HG03196 (cell line): ENCODE results near the gene DSP.

Experiments
- ATAC-seq: cut with Tn5 transposase; IDR thresholded peaks from one replicate; pipeline ENCODE4 v1.9.1; 2021; ENCODE audit not compliant: unreplicated experiment

DSP gene

GRCh38 chr6:7559651-7560385 is 18.3 kb downstream of the DSP start:
- ATAC-seq = no peak

DNA sequence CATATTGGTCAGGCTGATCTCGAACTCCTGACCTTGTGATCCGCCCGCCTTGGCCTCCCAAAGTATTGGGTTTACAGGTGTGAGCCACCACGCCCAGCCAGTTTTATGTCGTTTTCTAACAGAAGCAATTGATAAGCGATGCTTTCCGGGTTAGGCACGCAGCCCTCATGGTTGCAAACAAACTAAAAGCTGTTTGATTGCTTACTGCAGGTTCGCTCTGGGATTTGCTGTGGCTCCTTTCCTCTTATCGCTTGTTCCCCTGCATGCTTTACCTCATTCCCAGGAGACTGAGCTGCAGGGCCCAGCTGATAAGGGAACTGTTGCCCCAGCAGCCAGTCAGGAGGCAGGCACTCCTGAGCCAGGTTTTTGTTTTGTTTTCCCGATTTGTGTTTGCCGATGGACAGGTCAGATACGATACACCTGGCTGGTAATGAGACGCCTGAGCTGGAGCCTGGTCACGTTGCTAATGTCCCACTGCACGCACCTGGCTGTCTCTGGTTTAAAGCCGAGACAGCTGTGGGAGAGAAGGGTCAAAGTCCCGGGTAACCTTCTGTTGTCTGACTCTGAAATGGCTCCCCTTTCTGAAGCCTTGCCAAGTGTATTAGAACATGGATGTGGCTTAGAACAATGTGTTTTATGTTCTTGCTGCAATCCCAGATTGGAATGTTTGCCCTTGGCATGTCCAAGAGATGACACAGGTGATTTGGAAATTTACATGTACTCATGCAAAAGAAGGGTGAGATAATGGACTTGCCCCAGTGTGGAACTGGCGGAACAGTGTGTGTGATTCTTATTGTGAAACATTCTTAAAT is 19.9 kb downstream of the DSP start:
- no peak for ATAC-seq

- no peak for ATAC-seq
Measured at GRCh38 chr6:7562769-7563168, 21.3 kb downstream of the DSP start.

DNA sequence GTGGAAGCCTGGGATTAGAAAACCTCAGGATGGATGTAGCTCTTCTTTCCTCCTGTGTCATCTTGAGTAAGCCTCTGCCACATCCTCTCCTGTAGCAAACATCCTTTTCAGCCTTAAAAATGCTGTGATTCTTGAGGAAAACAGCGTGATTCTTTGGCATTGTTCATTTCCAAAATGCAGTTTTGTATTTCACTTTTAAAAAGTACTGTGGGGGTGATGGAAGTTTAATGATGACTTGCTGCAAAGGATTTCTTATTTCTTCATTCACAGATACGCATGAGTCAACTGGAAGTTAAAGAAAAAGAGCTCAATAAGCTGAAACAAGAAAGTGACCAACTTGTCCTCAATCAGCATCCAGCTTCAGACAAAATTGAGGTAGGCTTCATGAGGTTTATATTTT is 24.6 kb downstream of the DSP start:
- no peak for ATAC-seq

- no peak for ATAC-seq
Measured at GRCh38 chr6:7566617-7567173, 25.2 kb downstream of the DSP start.

GRCh38 chr6:7568021-7568420 is 26.6 kb downstream of the DSP start:
- ATAC-seq = no peak

DNA sequence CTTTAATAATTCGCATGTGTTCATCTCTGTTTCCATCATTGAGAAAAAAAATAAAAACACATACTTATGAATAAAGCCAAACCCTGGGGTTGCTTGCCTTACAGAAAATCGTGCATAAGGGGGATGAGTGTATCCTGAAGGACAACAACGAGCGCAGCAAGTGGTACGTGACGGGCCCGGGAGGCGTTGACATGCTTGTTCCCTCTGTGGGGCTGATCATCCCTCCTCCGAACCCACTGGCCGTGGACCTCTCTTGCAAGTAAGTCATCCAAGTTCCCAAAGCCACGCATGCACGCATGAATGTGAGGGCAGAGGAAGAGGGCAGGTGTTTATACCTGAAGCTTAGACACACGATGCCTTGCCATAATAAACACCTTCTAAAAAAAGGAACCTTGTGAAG is 27.6 kb downstream of the DSP start:
- no peak for ATAC-seq

GRCh38 chr6:7572213-7572943 is 30.9 kb downstream of the DSP start:
- ATAC-seq = no peak

DNA sequence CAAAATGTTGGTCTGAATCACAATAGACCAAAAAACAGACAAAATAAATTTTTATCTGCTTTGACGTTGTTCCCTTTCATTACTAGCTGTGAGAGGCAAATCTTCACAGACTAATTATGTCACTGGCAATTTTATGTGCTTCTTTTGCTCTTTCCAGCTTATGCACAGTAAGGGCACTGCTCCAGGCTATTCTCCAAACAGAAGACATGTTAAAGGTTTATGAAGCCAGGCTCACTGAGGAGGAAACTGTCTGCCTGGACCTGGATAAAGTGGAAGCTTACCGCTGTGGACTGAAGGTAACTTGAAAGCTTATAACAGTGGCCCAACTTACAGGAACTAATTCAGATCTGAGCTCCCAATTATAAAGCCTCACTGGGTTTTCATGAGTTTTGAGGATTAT is 33.0 kb downstream of the DSP start:
- no peak for ATAC-seq

DNA sequence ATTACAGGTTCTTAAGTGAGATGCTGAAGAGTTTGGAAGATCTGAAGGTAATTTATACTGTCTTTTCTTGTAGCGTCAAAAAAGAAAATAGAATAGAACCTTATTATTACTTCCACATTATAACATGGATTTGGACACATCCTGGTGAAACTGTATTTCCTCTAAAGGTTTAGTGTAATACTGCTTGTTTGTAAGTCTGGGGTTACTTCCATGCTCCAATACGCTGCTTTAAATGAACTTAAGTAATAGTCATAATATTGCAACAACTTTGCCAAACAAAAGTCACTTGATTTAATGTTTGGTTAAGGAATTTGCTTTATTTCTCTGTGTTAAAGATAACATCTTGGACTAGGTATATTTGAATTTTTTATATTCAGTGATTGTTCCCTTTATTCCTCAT is 37.0 kb downstream of the DSP start:
- no peak for ATAC-seq

GRCh38 chr6:7578931-7579330 is 37.5 kb downstream of the DSP start:
- ATAC-seq = no peak

- no peak for ATAC-seq
Measured at GRCh38 chr6:7579851-7580250, 38.4 kb downstream of the DSP start.

DNA sequence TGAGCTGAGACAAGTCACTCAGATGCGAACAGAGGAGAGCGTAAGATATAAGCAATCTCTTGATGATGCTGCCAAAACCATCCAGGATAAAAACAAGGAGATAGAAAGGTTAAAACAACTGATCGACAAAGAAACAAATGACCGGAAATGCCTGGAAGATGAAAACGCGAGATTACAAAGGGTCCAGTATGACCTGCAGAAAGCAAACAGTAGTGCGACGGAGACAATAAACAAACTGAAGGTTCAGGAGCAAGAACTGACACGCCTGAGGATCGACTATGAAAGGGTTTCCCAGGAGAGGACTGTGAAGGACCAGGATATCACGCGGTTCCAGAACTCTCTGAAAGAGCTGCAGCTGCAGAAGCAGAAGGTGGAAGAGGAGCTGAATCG is 39.1 kb downstream of the DSP start:
- ATAC-seq = no peak

- ATAC-seq = no peak
Measured at GRCh38 chr6:7580927-7581618, 39.6 kb downstream of the DSP start.

- ATAC-seq = no peak
Measured at GRCh38 chr6:7585287-7585930, 43.9 kb downstream of the DSP start.

DNA sequence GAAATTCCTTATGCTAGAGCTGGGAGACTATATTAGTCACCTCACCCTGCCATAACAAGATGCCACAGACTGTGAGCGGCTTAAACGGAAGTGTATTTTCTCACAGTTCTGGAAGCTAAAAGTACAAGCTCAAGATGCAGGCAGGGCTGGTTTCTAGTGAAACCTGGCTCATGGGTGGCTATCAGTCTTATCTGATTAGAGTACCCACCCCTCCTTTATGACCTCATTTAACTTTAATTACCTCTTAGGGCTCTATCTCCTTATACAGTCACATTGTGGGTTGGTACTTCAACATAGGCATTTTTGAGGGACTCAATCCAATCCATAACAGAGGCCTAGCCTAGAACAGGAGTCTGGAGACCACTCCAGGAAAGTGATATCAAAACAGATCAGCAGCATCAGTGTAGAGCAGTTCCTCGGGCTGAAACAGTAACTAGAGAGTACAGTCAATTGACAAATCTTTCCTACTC is 46.2 kb downstream of the DSP start:
- ATAC-seq = no peak

DNA sequence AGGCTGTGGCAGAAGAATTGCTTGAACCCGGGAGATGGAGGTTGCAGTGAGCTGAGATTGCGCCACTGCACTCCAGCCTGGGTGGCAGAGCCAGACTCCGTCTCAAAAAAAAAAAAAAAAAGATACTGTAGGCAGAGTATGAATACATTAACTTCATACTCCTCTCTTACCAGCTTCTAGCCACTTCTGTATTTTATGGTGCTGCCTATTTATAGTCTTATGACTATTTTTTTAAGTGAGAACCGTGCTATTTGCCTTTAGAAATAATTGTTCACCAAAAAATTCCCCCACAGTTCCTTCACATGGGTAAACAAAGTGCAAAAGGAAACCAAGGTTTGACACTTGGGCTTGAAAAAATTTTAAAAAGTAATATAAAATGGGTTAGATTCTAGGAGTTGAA is 47.0 kb downstream of the DSP start:
- ATAC-seq = no peak

- no peak for ATAC-seq
Measured at GRCh38 chr6:7589221-7589620, 47.8 kb downstream of the DSP start.

GRCh38 chr6:7589949-7590917 is 48.8 kb downstream of the DSP start, which contains the start of gene SNRNP48:
Gene SNRNP48, plus strand, starts transcription at chr6:7590198. Its CDS starts 60 bp downstream, at chr6:7590258.
- peak; percentile 100 for ATAC-seq
